Transverse colon (tissue), 4 donors: ENCODE data around the gene XYLT1. TPM values are rescaled to one million over a fixed set of nuclear protein-coding genes. Genes with fewer than 3 reads are reported as not detected.

Experiments used
- DNase-seq: peaks from one replicate; pipeline ENCODE4 v3.0.0-alpha.2; 2019
- H3K27ac ChIP-seq, 4 donors: fragments of 200-600 bp; sonication (generic); 2 replicates each; pipeline ENCODE4 v1.5.1; 2016 to 2018; ENCODE audit warnings: inconsistent platforms in 4 of 4
- H3K27me3 ChIP-seq: fragments of 200-600 bp; sonication (generic); 2 replicates; pipeline ENCODE4 v1.5.1; 2017; ENCODE audit warnings: inconsistent platforms
- H3K36me3 ChIP-seq, 4 donors: fragments of 200-600 bp; sonication (generic); 2 replicates each; pipeline ENCODE4 v1.5.1; 2017 to 2019; ENCODE audit warnings: inconsistent platforms in 4 of 4
- H3K4me1 ChIP-seq, 4 donors: fragments of 200-600 bp; sonication (generic); 2 replicates each; pipeline ENCODE4 v1.5.1; 2017 to 2020; ENCODE audit warnings: inconsistent platforms in 4 of 4
- H3K4me3 ChIP-seq, 4 donors: fragments of 200-600 bp; sonication (generic); 1 replicate in 1 of 4; 2 replicates in 3 of 4; pipeline versions ENCODE4 v1.5.1 to v1.6.1; 2017 to 2019; ENCODE audit warnings: inconsistent platforms in 4 of 4
- H3K9me3 ChIP-seq, 2 donors: fragments of 200-600 bp; sonication (generic); 2 replicates each; pipeline ENCODE4 v1.5.1; 2017 to 2019; ENCODE audit warnings: inconsistent platforms in 2 of 2
- CTCF ChIP-seq, 5 experiments: fragments of 200-600 bp in 3 of 5; fragments of 450-650 bp in 2 of 5; sonication (generic) in 3 of 5; IDR thresholded peaks; 1 replicate in 2 of 5; 2 replicates in 3 of 5; pipeline ENCODE4 v1.5.1; 2016 to 2017; ENCODE audit warnings: antibody characterized with exemption in 5 of 5, inconsistent platforms in 3 of 5, mild to moderate bottlenecking in 2 of 5, moderate library complexity in 1 of 5
- EP300 ChIP-seq: sonication (generic); formaldehyde crosslinking; IDR thresholded peaks from one replicate; pipeline ENCODE4 v1.6.1; 2017; ENCODE audit warnings: antibody characterized with exemption, low read depth
- POLR2A ChIP-seq: fragments of 450-650 bp; IDR thresholded peaks from one replicate; pipeline ENCODE4 v1.6.1; 2016; ENCODE audit warnings: antibody characterized with exemption, mild to moderate bottlenecking, moderate library complexity
- POLR2AphosphoS5 ChIP-seq, 3 donors: sonication (generic); formaldehyde crosslinking; IDR thresholded peaks; one replicate each; pipeline ENCODE4 v1.6.1; 2016; ENCODE audit warnings: antibody characterized with exemption in 3 of 3
- WGBS, 2 donors: methylation state at CpG; one replicate each; pipeline ENCODE4 v1.1.5; 2018; ENCODE audit warnings: low coverage in 1 of 2; 5-methylcytosine and 5-hydroxymethylcytosine counted together
- in situ Hi-C, 4 donors: fragments of 200-750 bp; cut with MboI; loops; one replicate each; pipeline versions ENCODE4 v1.15.0 to v1.15.1; 2017; ENCODE audit warnings: low sequenced_read_pairs in 3 of 4, low pct_ligation_motif_present in 1 of 4, low pct_unique_long_range_greater_than_20kb in 1 of 4
- intact Hi-C: fragments of 100-400 bp; cut with DNase I; formaldehyde crosslinking; loops from one replicate; pipeline ENCODE4 v1.15.1; 2023; ENCODE audit warnings: low total_unique reads
- total RNA-seq, 4 donors: library from RNA; depleted of rRNA; stranded (reverse); fragments of >200 nt; gene quantifications; one replicate each; pipeline ENCODE4 v1.1.0, GENCODE V29; 2016

Gene XYLT1
- total RNA-seq, 4 donors from 2014 or later: 22.3 to 44.6 (median 39.4) TPM

DNA sequence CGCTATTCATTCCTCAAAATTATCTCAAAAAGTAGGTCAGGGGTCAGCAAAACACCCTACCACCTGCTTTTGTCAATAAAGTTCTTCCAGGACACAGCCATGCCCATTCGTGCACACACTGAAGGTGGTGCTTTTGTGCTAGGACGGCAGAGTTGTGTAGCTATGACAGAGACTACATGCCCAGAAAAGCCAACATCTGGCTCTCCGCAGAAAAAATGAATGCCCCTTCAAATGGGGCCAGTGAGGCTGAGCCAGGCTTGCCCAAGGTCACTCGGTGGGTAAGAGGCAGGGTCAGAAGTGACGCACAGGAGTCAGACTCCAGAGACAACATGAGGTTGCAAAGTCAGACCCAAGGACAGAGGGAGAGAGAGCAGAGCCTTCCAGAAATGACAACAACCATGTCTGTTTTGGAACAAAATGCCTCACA lies 200.1 kb downstream of the XYLT1 start:
- Histone ChIP-seq H3K4me3 (no peak overlapping the region), H3K9me3 (no peaks in the 10 kb centered on the region), H3K27ac (peak overlapping the region; percentile 70 to 85 (median 82)), H3K36me3 (no peaks in the 10 kb centered on the region), H3K27me3 (no peaks in the 10 kb centered on the region), H3K4me1 (peaks cover 18 to 72% (median 62%) of the 10 kb centered on the region in 4 donors)
- intact Hi-C loops (no loop called here), in situ Hi-C loops (loop anchor here in 2 of 4 donors (10.0 to 25.0 kb wide), 2 partner anchors 192 to 204 kb away; partner anchors contain the start of gene XYLT1 (in 2 of the 2))
- 55% methylated on average over 6 of the region's 6 CpGs; no CpG with 5 or more reads in 1 of the 2 donors for WGBS, 2 donors
- DNase-seq: peak; percentile 50
- TF ChIP-seq POLR2AphosphoS5 (IDR thresholded peaks at IDR 0.05) (peak in 1 of 3 donors; percentile 49), POLR2A (peak; percentile 33), EP300 (no peak), CTCF (IDR thresholded peaks at IDR 0.05) (no peak)

- H3K4me1 ChIP-seq: peaks cover 16 to 69% (median 59%) of the 10 kb centered on the region in 4 donors
Measured at GRCh38 chr16:17270111-17270510, 200.6 kb downstream of the XYLT1 start.

DNA sequence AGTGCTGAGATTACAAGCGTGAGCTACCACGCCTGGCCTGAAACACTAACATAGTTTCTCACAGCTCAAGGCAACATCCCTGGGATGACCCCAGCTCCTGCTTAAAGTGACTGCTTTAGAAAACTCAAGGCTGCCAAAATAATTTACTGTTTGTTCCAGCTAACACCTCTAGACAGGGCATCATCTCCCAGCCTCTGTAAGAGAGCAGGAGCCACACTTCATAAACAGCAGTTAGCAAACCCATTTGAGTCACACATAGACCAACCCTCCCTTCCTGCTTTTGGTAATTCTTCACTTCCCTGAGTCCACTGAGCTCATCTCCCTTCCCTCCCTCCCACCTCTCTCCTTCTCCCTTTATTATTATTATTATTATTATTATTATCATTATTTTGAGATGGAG lies 201.3 kb downstream of the XYLT1 start:
- DNase-seq: no peak
- WGBS, 2 donors: 81% methylated on average over 2 of the region's 2 CpGs; no CpG with 5 or more reads in 1 of the 2 donors
- H3K9me3 ChIP-seq: no peaks in the 10 kb centered on the region
- H3K27ac ChIP-seq: peak overlapping the region; percentile 70 to 85 (median 82)
- TF ChIP-seq POLR2A (no peak), POLR2AphosphoS5 (IDR thresholded peaks at IDR 0.05) (no peak), CTCF (IDR thresholded peaks at IDR 0.05) (no peak), EP300 (no peak)
- H3K27me3 ChIP-seq: no peaks in the 10 kb centered on the region
- H3K36me3 ChIP-seq: no peaks in the 10 kb centered on the region
- H3K4me1 ChIP-seq: peaks cover 16 to 63% (median 52%) of the 10 kb centered on the region in 4 donors
- H3K4me3 ChIP-seq: no peak overlapping the region
- intact Hi-C loops (no loop called here), in situ Hi-C loops (loop anchor here in 1 of 4 donors (25.0 kb wide), 1 partner anchor 193 kb away; the partner anchor contains the start of gene XYLT1)

More at GRCh38 chr16:17270111-17270510, 200.6 kb downstream of the XYLT1 start:
- H3K27ac ChIP-seq: peak overlapping the region; percentile 70 to 85 (median 82)
- H3K27me3 ChIP-seq: no peaks in the 10 kb centered on the region
- no peak overlapping the region for H3K4me3 ChIP-seq
- no peak for TF ChIP-seq POLR2AphosphoS5 (IDR thresholded peaks at IDR 0.05)
- TF ChIP-seq POLR2A: no peak
- no peak for TF ChIP-seq CTCF (IDR thresholded peaks at IDR 0.05)
- no peak for TF ChIP-seq EP300
- 52% methylated on average over 3 of the region's 3 CpGs; no CpG with 5 or more reads in 1 of the 2 donors for WGBS, 2 donors
- no peaks in the 10 kb centered on the region for H3K36me3 ChIP-seq
- in situ Hi-C loops: loop anchor here in 2 of 4 donors (10.0 to 25.0 kb wide), 2 partner anchors 192 to 205 kb away; partner anchors contain the start of gene XYLT1 (in 2 of the 2)
- intact Hi-C loops: no loop called here
- no peak for DNase-seq
- no peaks in the 10 kb centered on the region for H3K9me3 ChIP-seq

DNA sequence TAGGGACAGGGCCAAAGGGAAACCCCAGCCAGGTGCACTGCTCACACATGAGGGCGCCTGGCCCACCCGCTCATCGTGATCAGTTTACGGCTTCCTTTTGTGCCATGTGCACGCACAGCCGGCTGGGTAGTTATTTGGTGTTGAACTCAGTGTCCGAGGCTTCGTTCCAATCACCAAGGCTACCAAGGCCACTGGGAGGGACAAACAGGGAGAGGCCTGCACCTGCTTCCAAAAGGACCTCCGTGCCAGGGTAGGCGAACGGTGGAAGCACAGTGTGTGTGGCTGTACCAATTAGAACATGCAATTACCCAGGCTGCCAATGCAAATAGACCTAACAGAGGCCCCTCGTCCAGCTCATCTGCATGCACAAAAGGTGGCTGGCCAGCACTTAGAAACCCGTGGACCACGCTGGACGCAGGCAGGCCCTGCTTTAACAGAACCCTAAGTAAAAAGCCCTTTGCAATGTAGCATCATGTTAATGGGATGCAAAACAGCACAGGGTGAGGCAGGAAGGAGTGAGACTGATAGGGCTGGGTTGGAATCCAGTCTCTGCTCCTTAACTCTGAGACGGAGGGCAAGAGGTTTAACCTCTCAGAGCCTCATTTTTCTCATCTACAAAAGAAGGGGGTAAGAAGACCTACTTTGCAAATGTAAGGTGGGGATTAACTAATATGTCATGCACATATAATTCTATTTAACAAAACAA lies 204.0 kb downstream of the XYLT1 start:
- peaks cover 7 to 51% (median 43%) of the 10 kb centered on the region in 4 donors for H3K4me1 ChIP-seq
- H3K27me3 ChIP-seq: no peaks in the 10 kb centered on the region
- peak overlapping the region; percentile 73 to 79 (median 78) for H3K27ac ChIP-seq
- intact Hi-C loops (no loop called here), in situ Hi-C loops (loop anchor here in 1 of 4 donors (25.0 kb wide), 1 partner anchor 196 kb away; the partner anchor contains the start of gene XYLT1)
- DNase-seq: peak; percentile 89
- H3K9me3 ChIP-seq: no peaks in the 10 kb centered on the region
- no peaks in the 10 kb centered on the region for H3K36me3 ChIP-seq
- peak in 2 of 3 donors; percentile 47 to 51 for TF ChIP-seq POLR2AphosphoS5 (IDR thresholded peaks at IDR 0.05)
- TF ChIP-seq POLR2A: peak; percentile 49
- peak; percentile 36 for TF ChIP-seq EP300
- no peak for TF ChIP-seq CTCF (IDR thresholded peaks at IDR 0.05)
- WGBS, 2 donors: 67 to 71% methylated on average over 1 to 16 of the region's 16 CpGs
- H3K4me3 ChIP-seq: no peak overlapping the region
